Activated CD8-positive, alpha-beta T cell treated with anti-CD3 and anti-CD28 coated beads for 36 hours (primary cell): ENCODE measurements around the gene NLGN3. TPM values are rescaled to one million over a fixed set of nuclear protein-coding genes. Genes with fewer than 3 reads are reported as not detected.

Experiments
- ATAC-seq: fragments of 200-7000 bp; cut with Tn5 transposase; one replicate; pipeline ENCODE4 v1.10.0; 2021; ENCODE audit warnings: mild to moderate bottlenecking, moderate library complexity
- CTCF ChIA-PET: fragments of 350-600 bp; sonication (Branson Sonifier 250); formaldehyde crosslinking; loops from one replicate; lab custom pipeline; 2021; ENCODE audit warnings: antibody characterized with exemption; lab: Charles Lee
- POLR2A ChIA-PET: fragments of 350-600 bp; sonication (Branson Sonifier 250); formaldehyde crosslinking; loops from one replicate; lab custom pipeline; 2021; ENCODE audit warnings: antibody characterized with exemption; lab: Charles Lee
- DNase-seq: peaks from one replicate; pipeline ENCODE4 v3.0.0-alpha.2; 2020
- H3K27ac Mint-ChIP-seq: one replicate; pipeline ENCODE4 v1.8.0; 2021; ENCODE audit warnings: mild to moderate bottlenecking, mixed read lengths
- H3K27me3 Mint-ChIP-seq: one replicate; pipeline ENCODE4 v1.8.0; 2021; ENCODE audit warnings: mixed read lengths
- H3K36me3 Mint-ChIP-seq: one replicate; pipeline ENCODE4 v1.8.0; 2021; ENCODE audit warnings: low read depth, mixed read lengths
- H3K4me1 Mint-ChIP-seq: one replicate; pipeline ENCODE4 v1.8.0; 2021; ENCODE audit warnings: low read depth, mixed read lengths
- H3K4me3 Mint-ChIP-seq: one replicate; pipeline ENCODE4 v1.8.0; 2021; ENCODE audit warnings: mild to moderate bottlenecking, moderate library complexity, mixed read lengths
- H3K9me3 Mint-ChIP-seq: one replicate; pipeline ENCODE4 v1.8.0; 2021; ENCODE audit warnings: mixed read lengths
- CTCF ChIP-seq: fragments of 200-600 bp; IDR thresholded peaks from one replicate; pipeline ENCODE4 v1.8.0; 2022; ENCODE audit warnings: antibody characterized with exemption, mild to moderate bottlenecking
- intact Hi-C: fragments of 100-400 bp; cut with micrococcal nuclease; formaldehyde crosslinking; loops from one replicate; pipeline ENCODE4 v1.10.0; 2022
- total RNA-seq, 2 experiments: library from RNA; stranded (reverse); gene quantifications; one replicate each; pipeline ENCODE4 v1.2.3, GENCODE V29; 2021

The NLGN3 gene
- total RNA-seq, 2 experiments from 2014 or later: 0.54 to 0.63 TPM

GRCh38 chrX:71140440-71140839 is 4.2 kb upstream of the NLGN3 start:
- TF ChIP-seq CTCF: no peak
- Mint-ChIP-seq H3K4me1 (peaks cover 13% of the 10 kb centered on the region), H3K36me3 (peaks cover 16% of the 10 kb centered on the region), H3K27ac (peak overlapping the region; percentile 1), H3K27me3 (no peaks in the 10 kb centered on the region), H3K4me3 (no peak overlapping the region), H3K9me3 (no peaks in the 10 kb centered on the region)
- ChIA-PET CTCF (interaction anchor here (1.1 kb wide), 1 partner anchor 12 kb away, joined by 3 read pairs; no protein-coding TSS in a partner anchor), POLR2A (interaction anchor here (1.0 kb wide), 1 partner anchor 40 kb away, joined by 3 read pairs; no protein-coding TSS in a partner anchor)
- intact Hi-C loops: no loop called here
- ATAC-seq: no peak
- DNase-seq: no peak

GRCh38 chrX:71143508-71143907 is 1.1 kb upstream of the NLGN3 start:
- peaks cover 17% of the 10 kb centered on the region for H3K4me1 Mint-ChIP-seq
- ChIA-PET CTCF (interaction anchor here (1.5 kb wide), 1 partner anchor 42 kb away, joined by 3 read pairs; no protein-coding TSS in a partner anchor), POLR2A (no interaction called here)
- H3K27me3 Mint-ChIP-seq: no peaks in the 10 kb centered on the region
- intact Hi-C loops: no loop called here
- no peak for TF ChIP-seq CTCF
- H3K27ac Mint-ChIP-seq: no peak overlapping the region
- H3K36me3 Mint-ChIP-seq: peaks cover 8% of the 10 kb centered on the region
- no peak for ATAC-seq
- no peak for DNase-seq
- no peaks in the 10 kb centered on the region for H3K9me3 Mint-ChIP-seq
- no peak overlapping the region for H3K4me3 Mint-ChIP-seq

GRCh38 chrX:71147496-71148277 is 3.0 kb downstream of the NLGN3 start:
- ATAC-seq (no peak), DNase-seq (no peak)
- H3K27me3 Mint-ChIP-seq: no peaks in the 10 kb centered on the region
- no peak for TF ChIP-seq CTCF
- no peaks in the 10 kb centered on the region for H3K9me3 Mint-ChIP-seq
- peaks cover 7% of the 10 kb centered on the region for H3K4me1 Mint-ChIP-seq
- H3K36me3 Mint-ChIP-seq: no peaks in the 10 kb centered on the region
- POLR2A ChIA-PET: no interaction called here
- no peak overlapping the region for H3K4me3 Mint-ChIP-seq
- H3K27ac Mint-ChIP-seq: no peak overlapping the region
- intact Hi-C loops: no loop called here
- CTCF ChIA-PET: no interaction called here

GRCh38 chrX:71148278-71148663 is 3.6 kb downstream of the NLGN3 start:
- POLR2A ChIA-PET: interaction anchor here (1.2 kb wide), 1 partner anchor 48 kb away, joined by 3 read pairs; no protein-coding TSS in a partner anchor
- no peaks in the 10 kb centered on the region for H3K27me3 Mint-ChIP-seq
- CTCF ChIA-PET: interaction anchor here (1.4 kb wide), 1 partner anchor 19 kb away, joined by 3 read pairs; no protein-coding TSS in a partner anchor
- H3K4me1 Mint-ChIP-seq: peaks cover 7% of the 10 kb centered on the region
- H3K36me3 Mint-ChIP-seq: no peaks in the 10 kb centered on the region
- ATAC-seq (no peak), DNase-seq (no peak)
- no peak overlapping the region for H3K4me3 Mint-ChIP-seq
- intact Hi-C loops: no loop called here
- H3K27ac Mint-ChIP-seq: no peak overlapping the region
- no peak for TF ChIP-seq CTCF
- H3K9me3 Mint-ChIP-seq: no peaks in the 10 kb centered on the region

- no peak overlapping the region for H3K4me3 Mint-ChIP-seq
- H3K36me3 Mint-ChIP-seq: no peaks in the 10 kb centered on the region
- H3K4me1 Mint-ChIP-seq: peaks cover 2% of the 10 kb centered on the region
- H3K27ac Mint-ChIP-seq: no peak overlapping the region
- POLR2A ChIA-PET: no interaction called here
- intact Hi-C loops: no loop called here
- H3K27me3 Mint-ChIP-seq: no peaks in the 10 kb centered on the region
- DNase-seq: no peak
- TF ChIP-seq CTCF: no peak
- ATAC-seq: no peak
- no peaks in the 10 kb centered on the region for H3K9me3 Mint-ChIP-seq
- CTCF ChIA-PET: no interaction called here
These were observed 6.7 kb downstream of the NLGN3 start for GRCh38 chrX:71151366-71151765.
